HepG2 (cell line): ENCODE measurements around the gene ZNF213. TPM values are rescaled to one million over a fixed set of nuclear protein-coding genes. Genes with fewer than 3 reads are reported as not detected.
A peak's percentile ranks its signal among the peaks of the same experiment; 100 is the strongest.

Experiments
- CEBPG ChIP-seq: IDR thresholded peaks from 2 replicates; pipeline ENCODE4 v1.6.1; 2016
- E2F2 ChIP-seq: sonication (generic); formaldehyde crosslinking; IDR thresholded peaks from 2 replicates; pipeline ENCODE4 v1.4.0; 2020; ENCODE audit warnings: missing genetic modification reagents, borderline replicate concordance
- EEA1 ChIP-seq: sonication (generic); formaldehyde crosslinking; IDR thresholded peaks from 2 replicates; pipeline ENCODE4 v1.5.1; 2020; ENCODE audit warnings: mild to moderate bottlenecking, missing genetic modification reagents, borderline replicate concordance
- ELF4 ChIP-seq: sonication (generic); formaldehyde crosslinking; IDR thresholded peaks from 2 replicates; pipeline ENCODE4 v1.5.0; 2020; ENCODE audit warnings: missing genetic modification reagents, mild to moderate bottlenecking, moderate library complexity, borderline replicate concordance
- EP300 ChIP-seq, 3 experiments: sonication (generic) in 1 of 3; formaldehyde crosslinking in 1 of 3; IDR thresholded peaks; 2 replicates each; pipeline versions ENCODE4 v1.5.1 to v1.6.1; 2011 to 2020; ENCODE audit warnings: low read depth in 2 of 3, low read length in 2 of 3, borderline replicate concordance in 1 of 3, improper control_type of control experiment in 1 of 3, mild to moderate bottlenecking in 1 of 3, missing genetic modification reagents in 1 of 3, moderate library complexity in 1 of 3
- GZF1 ChIP-seq: sonication (generic); formaldehyde crosslinking; IDR thresholded peaks from 2 replicates; pipeline ENCODE4 v1.5.1; 2020; ENCODE audit warnings: mild to moderate bottlenecking, missing genetic modification reagents
- HDAC6 ChIP-seq: fragments of 200-600 bp; sonication (generic); IDR thresholded peaks from 2 replicates; pipeline ENCODE4 v1.7.0; 2017; ENCODE audit warnings: mild to moderate bottlenecking, antibody characterized with exemption, low read length, low read depth
- HOXA3 ChIP-seq: sonication (generic); formaldehyde crosslinking; IDR thresholded peaks from 2 replicates; pipeline ENCODE4 v1.5.0; 2020; ENCODE audit warnings: missing genetic modification reagents
- JDP2 ChIP-seq: sonication (generic); formaldehyde crosslinking; IDR thresholded peaks from 2 replicates; pipeline ENCODE4 v1.8.1; 2022; ENCODE audit warnings: missing genetic modification reagents, borderline replicate concordance
- MED8 ChIP-seq: sonication (generic); formaldehyde crosslinking; IDR thresholded peaks from 2 replicates; pipeline ENCODE4 v1.8.1; 2023; ENCODE audit warnings: mild to moderate bottlenecking, missing genetic modification reagents; ENCODE audit not compliant: insufficient replicate concordance
- PHF21A ChIP-seq: sonication (generic); formaldehyde crosslinking; IDR thresholded peaks from 2 replicates; pipeline ENCODE4 v1.5.0; 2020; ENCODE audit warnings: mild to moderate bottlenecking, missing genetic modification reagents
- SAP130 ChIP-seq: IDR thresholded peaks from 2 replicates; pipeline ENCODE4 v1.6.1; 2016; ENCODE audit warnings: low read depth
- SRY ChIP-seq: sonication (generic); formaldehyde crosslinking; IDR thresholded peaks from 2 replicates; pipeline ENCODE4 v1.8.0; 2022; ENCODE audit warnings: mild to moderate bottlenecking, missing genetic modification reagents
- ZFY ChIP-seq: sonication (generic); formaldehyde crosslinking; IDR thresholded peaks from 2 replicates; pipeline ENCODE4 v1.4.0; 2020; ENCODE audit warnings: missing genetic modification reagents
- ZNF264 ChIP-seq: sonication (generic); formaldehyde crosslinking; IDR thresholded peaks from 2 replicates; pipeline ENCODE4 v1.4.0; 2020; ENCODE audit warnings: missing genetic modification reagents
- ZNF329 ChIP-seq: sonication (generic); formaldehyde crosslinking; IDR thresholded peaks from 2 replicates; pipeline ENCODE4 v1.9.0; 2021; ENCODE audit warnings: low read depth, mild to moderate bottlenecking, missing genetic modification reagents
- ZNF335 ChIP-seq: sonication (generic); formaldehyde crosslinking; IDR thresholded peaks from 2 replicates; pipeline ENCODE4 v1.4.0; 2020; ENCODE audit warnings: missing genetic modification reagents
- ZNF34 ChIP-seq: sonication (generic); formaldehyde crosslinking; IDR thresholded peaks from 2 replicates; pipeline ENCODE4 v1.4.0; 2020; ENCODE audit warnings: mild to moderate bottlenecking, missing genetic modification reagents, borderline replicate concordance
- ZNF382 ChIP-seq: sonication (generic); formaldehyde crosslinking; IDR thresholded peaks from 2 replicates; pipeline ENCODE4 v1.5.0; 2020; ENCODE audit warnings: missing genetic modification reagents, mild to moderate bottlenecking, borderline replicate concordance
- ZNF510 ChIP-seq: sonication (generic); formaldehyde crosslinking; IDR thresholded peaks from 2 replicates; pipeline ENCODE4 v1.4.0; 2020; ENCODE audit warnings: low read depth, mild to moderate bottlenecking, missing genetic modification reagents
- ZNF546 ChIP-seq: sonication (generic); formaldehyde crosslinking; conservative IDR thresholded peaks from 2 replicates; pipeline ENCODE4 v1.8.1; 2023; ENCODE audit warnings: mild to moderate bottlenecking, missing genetic modification reagents
- ZNF598 ChIP-seq: sonication (generic); formaldehyde crosslinking; IDR thresholded peaks from 2 replicates; pipeline ENCODE4 v1.5.1; 2020; ENCODE audit warnings: mild to moderate bottlenecking, missing genetic modification reagents, borderline replicate concordance
- ZNF773 ChIP-seq: sonication (generic); formaldehyde crosslinking; IDR thresholded peaks from 2 replicates; pipeline ENCODE4 v1.4.0; 2020; ENCODE audit warnings: missing genetic modification reagents, borderline replicate concordance
- polyA plus RNA-seq, 8 experiments: library from polyadenylated mRNA; depleted of rRNA in 3 of 8; stranded (reverse) in 7 of 8; unstranded in 1 of 8; fragments of >200 nt; fragmentation: Illumina TruSeq in 4 of 8; extraction: Trizol in 4 of 8; gene quantifications; 2 replicates each; pipeline versions ENCODE4 v1.2.1 to v1.2.3, GENCODE V29; 2011 to 2016; ENCODE audit warnings: low read depth in 4 of 8, missing spikeins in 1 of 8, mixed read lengths in 1 of 8; ENCODE audit not compliant: insufficient read depth in 1 of 8
- total RNA-seq, 5 experiments: library from RNA; depleted of rRNA; stranded (reverse); fragments of >200 nt; fragmentation: Illumina TruSeq; extraction: Trizol; gene quantifications; 2 replicates each; pipeline ENCODE4 v1.2.3, GENCODE V29; 2016; ENCODE audit warnings: low read depth in 1 of 5
- TF ChIP-seq, protein P1 (sequence below): sonication (generic); formaldehyde crosslinking; IDR thresholded peaks from 2 replicates; pipeline ENCODE4 v1.9.0; 2021; ENCODE audit warnings: missing genetic modification reagents, borderline replicate concordance
- TF ChIP-seq, protein P2 (sequence below): sonication (generic); formaldehyde crosslinking; IDR thresholded peaks from 2 replicates; pipeline ENCODE4 v1.5.1; 2020; ENCODE audit warnings: missing genetic modification reagents, mild to moderate bottlenecking, borderline replicate concordance

Gene ZNF213
- total and polyA plus RNA-seq, 2 of the 13 experiments (the other 11 are each of a cell fraction or from before 2014, with no cell fraction given), result 0.59 to 0.97 TPM

- TF ChIP-seq ZNF34 (CRISPR knock-in tag) (no peak), SAP130 (peak; percentile 69), GZF1 (CRISPR knock-in tag) (no peak), MED8 (CRISPR knock-in tag) (peak; percentile 38), ELF4 (CRISPR knock-in tag) (no peak), JDP2 (CRISPR knock-in tag) (no peak), HDAC6 (no peak), E2F2 (CRISPR knock-in tag) (no peak), ZNF546 (no peak), PHF21A (CRISPR knock-in tag) (no peak), EEA1 (CRISPR knock-in tag) (no peak), CEBPG (CRISPR knock-in tag) (no peak), ZNF264 (CRISPR knock-in tag) (0 out of 2 replicates have a peak, but pooled peaks have one; percentile 31), SRY (CRISPR knock-in tag) (0 out of 2 replicates have a peak, but pooled peaks have one; percentile 42), ZNF773 (CRISPR knock-in tag) (no peak), ZFY (CRISPR knock-in tag) (peak; percentile 52; the same call in 1 of the 2 replicates), ZNF598 (CRISPR knock-in tag) (no peak), ZNF329 (no peak), ZNF510 (CRISPR knock-in tag) (no peak), ZNF382 (CRISPR knock-in tag) (no peak), EP300 (IDR thresholded peaks at IDR 0.05; ENCODE audit: low read depth in 2 of 2, low read length in 2 of 2) (no peak), EP300 (CRISPR knock-in tag; IDR thresholded peaks at IDR 0.05; ENCODE audit: borderline replicate concordance) (no peak), HOXA3 (peak; percentile 52; the same call in 1 of the 2 replicates), ZNF335 (CRISPR knock-in tag) (peak; percentile 12; the same call in 1 of the 2 replicates)
- TF ChIP-seq, protein P1, sequence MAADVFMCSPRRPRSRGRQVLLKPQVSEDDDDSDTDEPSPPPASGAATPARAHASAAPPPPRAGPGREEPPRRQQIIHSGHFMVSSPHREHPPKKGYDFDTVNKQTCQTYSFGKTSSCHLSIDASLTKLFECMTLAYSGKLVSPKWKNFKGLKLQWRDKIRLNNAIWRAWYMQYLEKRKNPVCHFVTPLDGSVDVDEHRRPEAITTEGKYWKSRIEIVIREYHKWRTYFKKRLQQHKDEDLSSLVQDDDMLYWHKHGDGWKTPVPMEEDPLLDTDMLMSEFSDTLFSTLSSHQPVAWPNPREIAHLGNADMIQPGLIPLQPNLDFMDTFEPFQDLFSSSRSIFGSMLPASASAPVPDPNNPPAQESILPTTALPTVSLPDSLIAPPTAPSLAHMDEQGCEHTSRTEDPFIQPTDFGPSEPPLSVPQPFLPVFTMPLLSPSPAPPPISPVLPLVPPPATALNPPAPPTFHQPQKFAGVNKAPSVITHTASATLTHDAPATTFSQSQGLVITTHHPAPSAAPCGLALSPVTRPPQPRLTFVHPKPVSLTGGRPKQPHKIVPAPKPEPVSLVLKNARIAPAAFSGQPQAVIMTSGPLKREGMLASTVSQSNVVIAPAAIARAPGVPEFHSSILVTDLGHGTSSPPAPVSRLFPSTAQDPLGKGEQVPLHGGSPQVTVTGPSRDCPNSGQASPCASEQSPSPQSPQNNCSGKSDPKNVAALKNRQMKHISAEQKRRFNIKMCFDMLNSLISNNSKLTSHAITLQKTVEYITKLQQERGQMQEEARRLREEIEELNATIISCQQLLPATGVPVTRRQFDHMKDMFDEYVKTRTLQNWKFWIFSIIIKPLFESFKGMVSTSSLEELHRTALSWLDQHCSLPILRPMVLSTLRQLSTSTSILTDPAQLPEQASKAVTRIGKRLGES (CRISPR knock-in tag), result no peak
- TF ChIP-seq, protein P2, sequence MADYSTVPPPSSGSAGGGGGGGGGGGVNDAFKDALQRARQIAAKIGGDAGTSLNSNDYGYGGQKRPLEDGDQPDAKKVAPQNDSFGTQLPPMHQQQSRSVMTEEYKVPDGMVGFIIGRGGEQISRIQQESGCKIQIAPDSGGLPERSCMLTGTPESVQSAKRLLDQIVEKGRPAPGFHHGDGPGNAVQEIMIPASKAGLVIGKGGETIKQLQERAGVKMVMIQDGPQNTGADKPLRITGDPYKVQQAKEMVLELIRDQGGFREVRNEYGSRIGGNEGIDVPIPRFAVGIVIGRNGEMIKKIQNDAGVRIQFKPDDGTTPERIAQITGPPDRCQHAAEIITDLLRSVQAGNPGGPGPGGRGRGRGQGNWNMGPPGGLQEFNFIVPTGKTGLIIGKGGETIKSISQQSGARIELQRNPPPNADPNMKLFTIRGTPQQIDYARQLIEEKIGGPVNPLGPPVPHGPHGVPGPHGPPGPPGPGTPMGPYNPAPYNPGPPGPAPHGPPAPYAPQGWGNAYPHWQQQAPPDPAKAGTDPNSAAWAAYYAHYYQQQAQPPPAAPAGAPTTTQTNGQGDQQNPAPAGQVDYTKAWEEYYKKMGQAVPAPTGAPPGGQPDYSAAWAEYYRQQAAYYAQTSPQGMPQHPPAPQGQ (CRISPR knock-in tag), result no peak
These were observed 48.1 kb upstream of the ZNF213 start (continued) for GRCh38 chr16:3086596-3087242.
